Measurements from ENCODE around the gene PRICKLE4. TPM values are rescaled to one million over a fixed set of nuclear protein-coding genes. Genes with fewer than 3 reads are reported as not detected.

Gene PRICKLE4
- total and polyA plus RNA-seq, 2 of the 8 experiments (the other 6 are each of a cell fraction or from before 2014, with no cell fraction given): 0.32 to 1.4 TPM

GRCh38 chr6:41737591-41738130 lies 42.9 kb upstream of the PRICKLE4 start:
- H3K9me3 ChIP-seq (ENCODE audit: insufficient read depth in 2 of 2, low read depth in 1 of 2, low read length in 1 of 2): no peaks in the 10 kb centered on the region
- no peak overlapping the region for H3K4me3 ChIP-seq (ENCODE audit: extremely low read depth in 1 of 4, insufficient read depth in 2 of 4, low read depth in 3 of 4, low read length in 4 of 4)
- no peak overlapping the region for H3K27ac ChIP-seq (ENCODE audit: low read depth, low read length)
- no peaks in the 10 kb centered on the region for H3K79me2 ChIP-seq (ENCODE audit: control insufficient read depth in 1 of 2, insufficient read depth in 2 of 2, low read length in 2 of 2)
- 86% methylated on average over 6 of the region's 6 CpGs; no CpG with 5 or more reads in 1 of the 2 experiments for WGBS, 2 experiments (ENCODE audit: extremely low coverage in 1 of 2, insufficient coverage in 1 of 2, insufficient read length in 1 of 2, insufficient replicate concordance in 2 of 2, low coverage in 1 of 2, low lambda C conversion rate in 2 of 2, missing lambda C conversion rate in 1 of 2)
- ChIA-PET CTCF (ENCODE audit: partially characterized antibody) (interaction anchor here (1.0 to 5.3 kb wide), 9 partner anchors 9 to 46 kb away, joined by 3 to 37 read pairs (median 6); partner anchors contain the start of genes PGC and PRICKLE4), POLR2A (ENCODE audit: partially characterized antibody) (no interaction called here)
- peaks cover under 1 to 17% (median 12%) of the 10 kb centered on the region in 4 experiments for H3K4me1 ChIP-seq (replicated peaks in 1 of 4; ENCODE audit: control insufficient read depth in 3 of 4, insufficient read depth in 4 of 4, low read length in 3 of 4)
- no peak overlapping the region for H3K14ac ChIP-seq (ENCODE audit: insufficient read length)
- DNase-seq (ENCODE audit: low read depth in 1 of 2, low spot score in 2 of 2) (no peak), FAIRE-seq (no peak)
- no peak overlapping the region for H3K56ac ChIP-seq (replicated peaks; ENCODE audit: insufficient read length, low read depth, low read length)
- H3K79me1 ChIP-seq (ENCODE audit: low read depth, low read length): no peaks in the 10 kb centered on the region
- TF ChIP-seq YY1 (IDR thresholded peaks at IDR 0.05; ENCODE audit: low read depth, low read length) (no peak), POLR2A (IDR thresholded peaks at IDR 0.05; ENCODE audit: control extremely low read depth in 1 of 2, low read depth in 2 of 2, low read length in 2 of 2) (no peak), HDAC2 (IDR thresholded peaks at IDR 0.05; ENCODE audit: borderline replicate concordance in 1 of 2, low read depth in 2 of 2, low read length in 2 of 2) (no peak), RAD21 (IDR thresholded peaks at IDR 0.05 in 1 of 2, conservative IDR thresholded peaks at IDR 0.05 in 1 of 2; ENCODE audit: low read depth in 2 of 2, low read length in 2 of 2) (no peak), JUND (IDR thresholded peaks at IDR 0.05; ENCODE audit: low read length) (no peak), TCF12 (IDR thresholded peaks at IDR 0.05; ENCODE audit: low read depth, low read length) (no peak)
- TF ChIP-seq, protein P1, sequence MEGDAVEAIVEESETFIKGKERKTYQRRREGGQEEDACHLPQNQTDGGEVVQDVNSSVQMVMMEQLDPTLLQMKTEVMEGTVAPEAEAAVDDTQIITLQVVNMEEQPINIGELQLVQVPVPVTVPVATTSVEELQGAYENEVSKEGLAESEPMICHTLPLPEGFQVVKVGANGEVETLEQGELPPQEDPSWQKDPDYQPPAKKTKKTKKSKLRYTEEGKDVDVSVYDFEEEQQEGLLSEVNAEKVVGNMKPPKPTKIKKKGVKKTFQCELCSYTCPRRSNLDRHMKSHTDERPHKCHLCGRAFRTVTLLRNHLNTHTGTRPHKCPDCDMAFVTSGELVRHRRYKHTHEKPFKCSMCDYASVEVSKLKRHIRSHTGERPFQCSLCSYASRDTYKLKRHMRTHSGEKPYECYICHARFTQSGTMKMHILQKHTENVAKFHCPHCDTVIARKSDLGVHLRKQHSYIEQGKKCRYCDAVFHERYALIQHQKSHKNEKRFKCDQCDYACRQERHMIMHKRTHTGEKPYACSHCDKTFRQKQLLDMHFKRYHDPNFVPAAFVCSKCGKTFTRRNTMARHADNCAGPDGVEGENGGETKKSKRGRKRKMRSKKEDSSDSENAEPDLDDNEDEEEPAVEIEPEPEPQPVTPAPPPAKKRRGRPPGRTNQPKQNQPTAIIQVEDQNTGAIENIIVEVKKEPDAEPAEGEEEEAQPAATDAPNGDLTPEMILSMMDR (IDR thresholded peaks at IDR 0.05; ENCODE audit: control extremely low read depth in 1 of 3, insufficient read depth in 1 of 3, low read depth in 1 of 3, low read length in 3 of 3): no peak
- H2BK15ac ChIP-seq (ENCODE audit: low read length): no peak overlapping the region
- H2BK20ac ChIP-seq (ENCODE audit: low read length): 0 out of 2 replicates have a peak overlapping the region, but pooled peaks have one; percentile 48
- H2BK5ac ChIP-seq (ENCODE audit: low read depth, low read length): no peak overlapping the region
- no peak overlapping the region for H2AK5ac ChIP-seq (ENCODE audit: low read depth, low read length)
- H3K4me2 ChIP-seq (ENCODE audit: insufficient read depth in 1 of 2, low read depth in 2 of 2, low read length in 2 of 2): no peak overlapping the region
- no peak overlapping the region for H4K91ac ChIP-seq (replicated peaks; ENCODE audit: insufficient read length, low read length)
- no peak overlapping the region for H2BK12ac ChIP-seq (ENCODE audit: low read depth, low read length)
- H4K5ac ChIP-seq (ENCODE audit: insufficient read length, low read depth, low read length): no peak overlapping the region
- peaks cover 0 to 2% of the 10 kb centered on the region in 2 experiments for H4K20me1 ChIP-seq (replicated peaks in 1 of 2; ENCODE audit: control insufficient read depth in 1 of 2, insufficient read depth in 2 of 2, low read length in 2 of 2)
- H2BK120ac ChIP-seq (replicated peaks; ENCODE audit: low read depth, low read length): no peak overlapping the region
- no peak overlapping the region for H3K18ac ChIP-seq (ENCODE audit: extremely low read depth, low read length)
- peaks cover 9% of the 10 kb centered on the region; the same call in 1 of the 2 replicates for H3K23me2 ChIP-seq (ENCODE audit: low read depth, low read length)
- no peaks in the 10 kb centered on the region for H3K36me3 ChIP-seq (ENCODE audit: control insufficient read depth in 2 of 4, insufficient read depth in 4 of 4, low read length in 3 of 4)
- no peak overlapping the region for H2AFZ ChIP-seq (ENCODE audit: low read length)
- H3K4ac ChIP-seq (replicated peaks; ENCODE audit: insufficient read length, low read depth, low read length): no peak overlapping the region
- no peak overlapping the region for H3K23ac ChIP-seq (ENCODE audit: insufficient read length)
- peaks cover 0 to 8% (median 3%) of the 10 kb centered on the region in 4 experiments; a peak in 3 of 7 replicates for H3K27me3 ChIP-seq (replicated peaks in 1 of 4; ENCODE audit: control insufficient read depth in 3 of 4, extremely low read depth in 1 of 4, insufficient read depth in 3 of 4, low read length in 3 of 4)
- no peak overlapping the region for H3K9ac ChIP-seq (replicated peaks in 1 of 4; ENCODE audit: extremely low read depth in 1 of 4, low read depth in 3 of 4, low read length in 3 of 4)
- no peak overlapping the region for H4K8ac ChIP-seq (ENCODE audit: extremely low read depth, insufficient read depth, low read length)
